B cell (primary cell): ENCODE results near the gene OR5AL1. TPM values are rescaled to one million over a fixed set of nuclear protein-coding genes. Genes with fewer than 3 reads are reported as not detected.

Experiments used
- ATAC-seq: fragments of 200-7000 bp; cut with Tn5 transposase; one replicate; pipeline ENCODE4 v1.10.0; 2021; ENCODE audit warnings: low read depth, mild to moderate bottlenecking, moderate number of reproducible peaks, moderate library complexity
- CTCF ChIA-PET: fragments of 350-600 bp; sonication (Branson Sonifier 250); formaldehyde crosslinking; loops from one replicate; lab custom pipeline; 2021; ENCODE audit warnings: antibody characterized with exemption, inconsistent platforms; lab: Charles Lee
- POLR2A ChIA-PET: fragments of 350-600 bp; sonication (Branson Sonifier 250); formaldehyde crosslinking; loops from one replicate; lab custom pipeline; 2021; ENCODE audit warnings: antibody characterized with exemption; lab: Charles Lee
- DNase-seq: peaks from one replicate; pipeline ENCODE4 v3.0.0; 2013
- H2AFZ ChIP-seq: 2 replicates; pipeline ENCODE4 v1.6.1; 2012; ENCODE audit warnings: mild to moderate bottlenecking, low read depth, low read length; ENCODE audit not compliant: insufficient read depth, poor library complexity, severe bottlenecking
- H3K27ac ChIP-seq, 2 donors: 1 replicate in 1 of 2; 2 replicates in 1 of 2; pipeline ENCODE4 v1.5.1; 2012 to 2013; ENCODE audit warnings: low read length in 2 of 2, mild to moderate bottlenecking in 2 of 2, moderate library complexity in 1 of 2
- H3K27me3 ChIP-seq, 4 experiments: fragments of 200-600 bp in 1 of 4; sonication (generic) in 1 of 4; replicated peaks in 1 of 4; 1 replicate in 2 of 4; 2 replicates in 2 of 4; pipeline versions ENCODE4 v1.6.1 to v1.7.0; 2013 to 2016; ENCODE audit warnings: low read length in 3 of 4, mild to moderate bottlenecking in 2 of 4, mixed read lengths in 1 of 4, moderate library complexity in 1 of 4; ENCODE audit not compliant: insufficient read depth in 4 of 4, control insufficient read depth in 3 of 4; ENCODE audit errors: control extremely low read depth in 1 of 4
- H3K36me3 ChIP-seq, 2 experiments: replicated peaks in 1 of 2; 1 replicate in 1 of 2; 2 replicates in 1 of 2; pipeline versions ENCODE4 v1.6.1 to v1.7.1; 2013; ENCODE audit warnings: low read length in 1 of 2; ENCODE audit not compliant: insufficient read depth in 2 of 2, control insufficient read depth in 1 of 2; ENCODE audit errors: control extremely low read depth in 1 of 2, extremely low read depth in 1 of 2
- H3K4me1 ChIP-seq, 2 donors: fragments of 200-600 bp in 1 of 2; sonication (generic) in 1 of 2; 1 replicate in 1 of 2; 2 replicates in 1 of 2; pipeline versions ENCODE4 v1.5.1 to v1.6.1; 2013 to 2017; ENCODE audit warnings: low read length in 2 of 2; ENCODE audit not compliant: control insufficient read depth in 2 of 2, insufficient read depth in 2 of 2
- H3K4me2 ChIP-seq: replicated peaks from 2 replicates; pipeline ENCODE3; 2012; ENCODE audit warnings: mild to moderate bottlenecking, low read depth, low read length; ENCODE audit not compliant: poor library complexity, severe bottlenecking
- H3K4me3 ChIP-seq, 5 experiments: fragments of 200-600 bp in 1 of 5; sonication (generic) in 1 of 5; 1 replicate in 3 of 5; 2 replicates in 2 of 5; pipeline versions ENCODE4 v1.5.1 to v1.7.0; 2011 to 2016; ENCODE audit warnings: low read length in 4 of 5, mild to moderate bottlenecking in 4 of 5, low read depth in 2 of 5, control low read depth in 1 of 5, moderate library complexity in 1 of 5; ENCODE audit not compliant: insufficient read depth in 1 of 5; ENCODE audit errors: control extremely low read depth in 1 of 5, extremely low read depth in 1 of 5
- H3K79me2 ChIP-seq: fragments of 200-600 bp; sonication (generic); one replicate; pipeline ENCODE4 v1.6.0; 2016; ENCODE audit warnings: low read length; ENCODE audit not compliant: control insufficient read depth, insufficient read depth
- H3K9ac ChIP-seq: fragments of 200-600 bp; sonication (generic); 2 replicates; pipeline ENCODE4 v1.6.1; 2017; ENCODE audit warnings: mild to moderate bottlenecking, low read length, moderate library complexity
- H3K9me3 ChIP-seq, 3 donors: one replicate each; pipeline versions ENCODE4 v1.6.1 to v1.7.1; 2013; ENCODE audit warnings: low read length in 2 of 3; ENCODE audit not compliant: control insufficient read depth in 2 of 3, insufficient read depth in 1 of 3; ENCODE audit errors: control extremely low read depth in 1 of 3
- H4K20me1 ChIP-seq: 2 replicates; pipeline ENCODE4 v1.6.0; 2012; ENCODE audit warnings: mild to moderate bottlenecking, low read length; ENCODE audit not compliant: insufficient read depth, control insufficient read depth, poor library complexity, severe bottlenecking
- H3K27ac Mint-ChIP-seq: one replicate; pipeline ENCODE4 v1.8.0; 2021; ENCODE audit warnings: mixed read lengths
- H3K27me3 Mint-ChIP-seq: one replicate; pipeline ENCODE4 v1.8.0; 2021; ENCODE audit warnings: mixed read lengths
- H3K4me1 Mint-ChIP-seq: one replicate; pipeline ENCODE4 v1.8.0; 2021; ENCODE audit warnings: mixed read lengths
- H3K4me3 Mint-ChIP-seq: one replicate; pipeline ENCODE4 v1.8.0; 2021; ENCODE audit warnings: mixed read lengths
- H3K9me3 Mint-ChIP-seq: one replicate; pipeline ENCODE4 v1.8.0; 2022; ENCODE audit warnings: mixed read lengths; ENCODE audit not compliant: insufficient read depth
- CTCF ChIP-seq: fragments of 200-600 bp; IDR thresholded peaks from one replicate; pipeline ENCODE4 v1.8.0; 2022; ENCODE audit warnings: antibody characterized with exemption, mild to moderate bottlenecking
- EZH2 ChIP-seq: IDR thresholded peaks from 2 replicates; pipeline ENCODE4 v1.6.1; 2012; ENCODE audit warnings: borderline replicate concordance, low read depth, mild to moderate bottlenecking, moderate library complexity, low read length; ENCODE audit not compliant: insufficient read depth, poor library complexity, severe bottlenecking
- WGBS: methylation state at CpG from one replicate; pipeline ENCODE4 v1.1.5; 2013; ENCODE audit warnings: missing lambda C conversion rate; ENCODE audit not compliant: insufficient coverage; 5-methylcytosine and 5-hydroxymethylcytosine counted together
- intact Hi-C: fragments of 100-400 bp; cut with micrococcal nuclease; formaldehyde crosslinking; loops from one replicate; pipeline ENCODE4 v1.10.0; 2022
- polyA plus RNA-seq: library from polyadenylated mRNA; depleted of rRNA; stranded (reverse); fragments of >200 nt; gene quantifications from 2 replicates; pipeline ENCODE4 v1.2.3, GENCODE V29; 2012
- total RNA-seq, 2 donors: library from RNA; stranded (reverse); fragments of 120-200 nt in 1 of 2; gene quantifications; 1 replicate in 1 of 2; 2 replicates in 1 of 2; pipeline versions ENCODE4 v1.2.3 to v1.2.4, GENCODE V29; 2013 to 2022

OR5AL1 gene
- total and polyA plus RNA-seq, 2 donors (not counting 1 experiment from before 2014, with no cell fraction given): not detected

GRCh38 chr11:56404393-56404792 is 8.1 kb upstream of the OR5AL1 start:
- no peaks in the 10 kb centered on the region for H3K4me1 ChIP-seq
- peaks cover 11% of the 10 kb centered on the region for H3K9me3 Mint-ChIP-seq
- DNase-seq (no peak), ATAC-seq (no peak)
- H3K27me3 ChIP-seq: no peaks in the 10 kb centered on the region
- H3K9me3 ChIP-seq: peaks cover 1 to 18% (median 2%) of the 10 kb centered on the region in 3 donors
- TF ChIP-seq EZH2: no peak
- TF ChIP-seq CTCF: no peak
- H3K4me3 Mint-ChIP-seq: no peak overlapping the region
- H3K4me1 Mint-ChIP-seq: no peaks in the 10 kb centered on the region
- H3K27ac ChIP-seq: no peak overlapping the region
- ChIA-PET POLR2A (no interaction called here), CTCF (no interaction called here)
- H3K9ac ChIP-seq: no peak overlapping the region
- H2AFZ ChIP-seq: no peak overlapping the region
- no CpG with 5 or more reads among the region's 2 CpGs for WGBS
- H4K20me1 ChIP-seq: no peaks in the 10 kb centered on the region
- intact Hi-C loops: no loop called here
- no peak overlapping the region for H3K4me2 ChIP-seq
- no peak overlapping the region for H3K4me3 ChIP-seq
- no peaks in the 10 kb centered on the region for H3K36me3 ChIP-seq
- no peaks in the 10 kb centered on the region for H3K27me3 Mint-ChIP-seq
- no peaks in the 10 kb centered on the region for H3K79me2 ChIP-seq
- H3K27ac Mint-ChIP-seq: no peak overlapping the region

- Mint-ChIP-seq H3K27ac (no peak overlapping the region), H3K4me1 (no peaks in the 10 kb centered on the region), H3K4me3 (no peak overlapping the region), H3K9me3 (peaks cover 8% of the 10 kb centered on the region), H3K27me3 (no peaks in the 10 kb centered on the region)
- intact Hi-C loops: no loop called here
- Histone ChIP-seq H3K4me3 (no peak overlapping the region), H4K20me1 (no peaks in the 10 kb centered on the region), H3K27me3 (no peaks in the 10 kb centered on the region), H3K4me1 (no peaks in the 10 kb centered on the region), H3K9me3 (peaks cover 0 to 6% (median 1%) of the 10 kb centered on the region in 3 donors), H3K36me3 (no peaks in the 10 kb centered on the region), H3K9ac (no peak overlapping the region), H3K4me2 (no peak overlapping the region), H3K79me2 (no peaks in the 10 kb centered on the region), H3K27ac (no peak overlapping the region), H2AFZ (no peak overlapping the region)
- ChIA-PET POLR2A (no interaction called here), CTCF (no interaction called here)
- ATAC-seq: no peak
- no peak for TF ChIP-seq EZH2
- no peak for TF ChIP-seq CTCF
- DNase-seq: no peak
Observed at GRCh38 chr11:56410801-56411200, 1.7 kb upstream of the OR5AL1 start.
